Cardiac septum (tissue), 1 donor: Measurements from ENCODE around the gene FADS1. TPM values are rescaled to one million over a fixed set of nuclear protein-coding genes. Genes with fewer than 3 reads are reported as not detected.

Experiments
- DNase-seq: peaks from one replicate; pipeline ENCODE4 v3.0.0-alpha.2; 2020; ENCODE audit warnings: low spot score
- intact Hi-C: fragments of 100-400 bp; cut with DNase I; formaldehyde crosslinking; loops from one replicate; pipeline ENCODE4 v1.14.0; 2022
- total RNA-seq: library from RNA; stranded (reverse); fragmentation: NEBNext Ultra II Directional; extraction: Animal tissue kit (Norgen Biotek cat#: 25700); gene quantifications from one replicate; pipeline ENCODE4 v1.2.1, GENCODE V29; 2021
- donor health status: DM: no; HTN: no; CAD: no.

Gene FADS1
- total RNA-seq, 1 donor from 2014 or later, result 34.0 TPM

GRCh38 chr11:61768376-61769076 is 48.3 kb downstream of the FADS1 start:
- no peak for DNase-seq
- intact Hi-C loops, result no loop called here

GRCh38 chr11:61766353-61766841 is 50.4 kb downstream of the FADS1 start:
- intact Hi-C loops, result no loop called here
- no peak for DNase-seq

- DNase-seq, result no peak
- intact Hi-C loops, result no loop called here
Measured at GRCh38 chr11:61765550-61766253, 51.1 kb downstream of the FADS1 start.

- DNase-seq, result no peak
- intact Hi-C loops, result no loop called here
Measured at GRCh38 chr11:61764606-61765260, 52.1 kb downstream of the FADS1 start.

- intact Hi-C loops, result no loop called here
- no peak for DNase-seq
Measured at GRCh38 chr11:61763930-61764605, 52.7 kb downstream of the FADS1 start.

- intact Hi-C loops, result no loop called here
Measured at GRCh38 chr11:61762798-61763197, 54.0 kb downstream of the FADS1 start.

GRCh38 chr11:61762223-61762615 is 54.6 kb downstream of the FADS1 start:
- intact Hi-C loops, result no loop called here
- no peak for DNase-seq

More at GRCh38 chr11:61762798-61763197, 54.0 kb downstream of the FADS1 start:
- DNase-seq, result no peak

- DNase-seq, result no peak
Measured at GRCh38 chr11:61761440-61762222, 55.2 kb downstream of the FADS1 start.

GRCh38 chr11:61760946-61761345 is 55.9 kb downstream of the FADS1 start:
- no peak for DNase-seq
- intact Hi-C loops, result no loop called here

More at GRCh38 chr11:61761440-61762222, 55.2 kb downstream of the FADS1 start:
- intact Hi-C loops, result no loop called here

- DNase-seq, result no peak
- intact Hi-C loops, result no loop called here
Measured at GRCh38 chr11:61757213-61757862, 59.5 kb downstream of the FADS1 start.

- intact Hi-C loops, result no loop called here
- DNase-seq, result no peak
Measured at GRCh38 chr11:61756452-61757212, 60.2 kb downstream of the FADS1 start.

- no peak for DNase-seq
- intact Hi-C loops, result no loop called here
Measured at GRCh38 chr11:61756147-61756451, 60.7 kb downstream of the FADS1 start.

- intact Hi-C loops, result no loop called here
- DNase-seq, result no peak
Measured at GRCh38 chr11:61754534-61755482, 62.0 kb downstream of the FADS1 start.

GRCh38 chr11:61753672-61754071 is 63.1 kb downstream of the FADS1 start:
- intact Hi-C loops, result no loop called here

GRCh38 chr11:61752925-61753521 is 63.8 kb downstream of the FADS1 start:
- intact Hi-C loops, result no loop called here
- DNase-seq, result no peak

More at GRCh38 chr11:61753672-61754071, 63.1 kb downstream of the FADS1 start:
- DNase-seq, result no peak

- DNase-seq, result no peak
- intact Hi-C loops, result no loop called here
Measured at GRCh38 chr11:61752117-61752924, 64.5 kb downstream of the FADS1 start, which contains the start of gene MYRF. Gene MYRF, plus strand, starts transcription at chr11:61752636. Its CDS starts 109 bp downstream, at chr11:61752745.
